GM21528 (cell line): ENCODE results near the gene UMAD1.
"Not testable (repeated sequence)": the region's sequence is repeated elsewhere in the genome, so short reads cannot be mapped to it uniquely, and the experiment has no call there.

Experiments used
- ATAC-seq: cut with Tn5 transposase; IDR thresholded peaks from one replicate; pipeline ENCODE4 v1.9.1; 2021; ENCODE audit warnings: mild to moderate bottlenecking, moderate library complexity; ENCODE audit not compliant: unreplicated experiment, low FRiP score

Gene UMAD1

GRCh38 chr7:7792056-7792455 is 151.5 kb downstream of the UMAD1 start:
- ATAC-seq = no peak

GRCh38 chr7:7793249-7793648 is 152.7 kb downstream of the UMAD1 start:
- ATAC-seq = no peak

GRCh38 chr7:7793921-7794320 is 153.4 kb downstream of the UMAD1 start:
- no peak for ATAC-seq

GRCh38 chr7:7795203-7795602 is 154.7 kb downstream of the UMAD1 start:
- ATAC-seq = no peak

DNA sequence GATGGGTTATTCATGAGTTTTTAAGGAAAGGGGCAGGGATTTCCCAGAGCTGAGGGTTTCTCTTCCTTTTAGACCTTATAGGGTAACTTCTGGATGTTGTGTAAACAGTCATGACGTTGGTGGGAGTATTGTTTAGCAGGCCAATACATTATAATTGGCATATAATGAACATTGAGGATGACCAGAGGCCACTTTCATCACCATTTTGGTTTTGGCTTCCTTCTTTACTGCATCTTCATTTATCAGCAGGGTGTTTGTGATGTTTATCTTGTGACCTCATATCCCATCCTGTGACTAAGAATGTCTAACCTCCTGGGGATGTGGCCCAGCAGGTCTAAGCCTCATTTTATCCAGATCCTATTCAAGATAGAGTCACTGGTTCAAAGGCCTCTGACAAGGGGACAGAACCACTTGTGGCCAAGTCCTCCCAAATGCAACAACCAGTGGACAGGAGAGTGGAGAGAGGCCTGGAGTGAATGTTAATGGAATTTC is 155.1 kb downstream of the UMAD1 start:
- ATAC-seq = no peak

- ATAC-seq = no peak
These were observed 158.0 kb downstream of the UMAD1 start for GRCh38 chr7:7798510-7798909.

DNA sequence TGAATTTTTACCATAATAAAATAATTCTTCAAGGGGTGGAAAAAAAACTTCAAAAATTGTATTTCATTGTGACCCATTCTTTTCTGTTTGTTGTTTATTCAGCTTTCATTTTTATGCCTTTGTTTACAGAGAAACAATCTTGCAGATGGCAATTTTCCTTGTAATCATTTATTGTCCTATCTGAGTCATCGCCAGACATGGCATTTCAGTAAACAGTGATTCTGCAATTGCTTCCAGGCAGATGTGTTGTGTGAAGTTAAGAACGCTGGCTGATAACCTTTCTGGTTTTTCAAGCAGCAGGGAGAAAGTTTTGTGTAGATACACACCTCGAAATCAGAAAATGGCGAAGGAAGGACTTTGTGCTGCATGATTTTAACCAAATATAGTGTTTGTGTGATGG is 158.6 kb downstream of the UMAD1 start:
- no peak for ATAC-seq

DNA sequence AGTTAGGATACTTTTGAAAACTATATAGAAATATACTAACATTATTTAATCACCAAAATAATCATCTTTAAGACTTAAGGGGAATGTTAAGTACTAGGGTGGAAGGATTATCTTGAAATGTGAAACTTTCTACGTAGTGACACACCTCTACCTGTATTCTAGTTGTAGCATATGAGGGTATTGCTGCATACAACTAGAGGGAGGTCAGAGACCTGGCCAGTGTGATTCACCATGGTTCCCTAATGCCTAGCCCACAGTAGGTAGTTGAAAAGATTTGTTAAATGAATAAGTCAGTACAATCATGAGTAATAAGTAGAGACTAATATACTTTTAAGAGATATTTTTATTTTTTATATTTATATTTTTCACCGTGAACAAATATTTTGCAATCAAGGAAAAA is 162.0 kb downstream of the UMAD1 start:
- ATAC-seq = no peak

DNA sequence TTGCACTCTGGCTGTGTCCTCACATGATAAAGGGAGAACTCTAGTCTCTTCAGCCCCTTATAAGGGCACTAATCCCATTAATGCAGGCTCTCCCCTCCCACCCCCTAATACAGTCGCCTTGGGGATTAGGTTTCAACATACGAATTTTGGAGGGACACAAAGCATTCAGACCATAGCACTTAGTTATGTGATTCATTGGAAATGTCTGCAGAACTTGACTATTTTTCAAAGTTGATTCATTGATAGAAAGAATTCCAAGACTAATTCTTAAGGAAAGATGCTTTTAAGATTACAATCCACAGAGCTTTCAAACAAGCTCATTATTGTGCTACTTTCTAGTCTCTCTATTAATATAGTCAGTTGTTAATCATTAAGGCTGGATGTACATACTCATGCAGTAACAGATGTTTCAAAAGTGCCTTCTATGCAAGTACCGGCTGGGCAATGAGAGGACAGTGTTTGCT is 163.2 kb downstream of the UMAD1 start:
- no peak for ATAC-seq

- not testable (repeated sequence) for ATAC-seq
These were observed 164.3 kb downstream of the UMAD1 start for GRCh38 chr7:7804822-7805221.

- no peak for ATAC-seq
These were observed 165.1 kb downstream of the UMAD1 start for GRCh38 chr7:7805511-7806153.

- ATAC-seq = no peak
These were observed 167.6 kb downstream of the UMAD1 start for GRCh38 chr7:7808156-7808555.

DNA sequence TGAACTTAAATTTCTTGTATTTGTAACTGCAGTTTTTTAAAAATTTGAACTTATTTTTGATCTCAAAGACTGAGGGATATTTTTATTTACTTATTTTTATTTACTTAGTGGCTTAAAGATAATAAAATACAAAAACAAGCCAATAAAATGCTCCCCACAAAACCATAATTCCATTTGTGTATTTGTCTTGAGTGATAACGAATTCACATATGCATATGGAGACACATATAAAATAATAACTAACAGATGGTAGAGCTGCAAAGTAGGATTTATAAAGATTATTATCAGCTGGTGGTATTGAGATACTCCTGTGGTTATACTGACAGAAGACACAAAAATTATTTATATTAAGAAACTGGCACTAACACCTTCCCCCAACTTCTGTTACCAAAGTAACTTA is 168.1 kb downstream of the UMAD1 start:
- ATAC-seq = no peak

DNA sequence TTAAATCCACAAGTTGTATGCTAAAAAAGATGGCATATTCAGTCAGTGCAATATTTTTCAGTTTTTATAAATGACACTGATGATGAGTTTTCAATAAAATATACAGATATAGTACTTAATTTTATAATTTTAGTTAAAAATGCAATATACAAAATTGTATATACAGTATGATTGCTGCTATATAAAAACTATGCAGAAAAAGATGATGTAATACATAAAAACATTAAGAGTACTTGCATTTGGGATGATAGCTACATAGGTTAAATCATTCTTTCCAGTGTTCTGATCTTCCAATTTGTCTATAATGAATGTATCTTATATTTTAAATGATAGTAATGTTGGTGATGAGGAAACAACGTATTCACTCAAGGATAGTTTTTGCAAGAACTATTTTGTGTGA is 169.8 kb downstream of the UMAD1 start:
- no peak for ATAC-seq

GRCh38 chr7:7810826-7811225 is 170.3 kb downstream of the UMAD1 start:
- ATAC-seq = no peak

DNA sequence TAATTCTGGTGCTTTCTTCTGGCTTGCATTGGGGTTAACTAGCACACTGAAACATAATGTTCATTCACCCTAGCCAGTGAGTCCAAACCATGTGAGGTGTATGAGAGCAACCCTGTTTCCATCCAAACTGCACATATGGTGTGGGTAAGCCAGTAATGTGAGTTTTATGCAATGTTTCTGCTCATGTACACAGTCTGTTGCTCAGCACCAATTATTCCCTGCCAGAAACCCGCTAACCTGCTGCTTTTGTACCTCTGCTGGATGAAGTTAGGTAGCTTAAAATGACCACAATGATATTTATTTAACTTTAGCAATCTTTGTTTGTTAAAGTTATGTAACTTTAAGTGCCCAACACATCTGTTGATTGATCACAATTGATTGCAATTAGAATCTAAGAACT is 171.6 kb downstream of the UMAD1 start:
- no peak for ATAC-seq

DNA sequence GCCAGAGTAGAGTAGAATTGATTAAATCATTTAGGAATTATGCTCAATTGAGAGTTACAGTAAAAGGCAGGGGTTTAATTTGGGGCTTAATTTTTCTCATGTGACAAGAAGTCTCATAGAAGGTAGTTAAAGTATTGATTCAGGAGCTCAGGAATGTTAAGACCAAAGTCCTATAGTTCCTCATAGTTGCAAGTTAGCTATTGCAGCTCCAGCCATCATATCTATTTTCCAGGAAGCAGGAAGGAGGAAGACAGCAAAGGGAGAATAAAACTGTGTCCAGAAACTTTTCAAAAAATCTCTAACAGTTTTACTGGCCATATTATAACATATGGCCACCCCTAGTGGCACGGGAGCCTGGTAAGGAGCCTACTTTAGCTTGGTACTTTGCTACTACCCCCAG is 174.8 kb downstream of the UMAD1 start:
- no peak for ATAC-seq

- ATAC-seq = peak; percentile 69
These were observed 175.5 kb downstream of the UMAD1 start for GRCh38 chr7:7816084-7816483.

DNA sequence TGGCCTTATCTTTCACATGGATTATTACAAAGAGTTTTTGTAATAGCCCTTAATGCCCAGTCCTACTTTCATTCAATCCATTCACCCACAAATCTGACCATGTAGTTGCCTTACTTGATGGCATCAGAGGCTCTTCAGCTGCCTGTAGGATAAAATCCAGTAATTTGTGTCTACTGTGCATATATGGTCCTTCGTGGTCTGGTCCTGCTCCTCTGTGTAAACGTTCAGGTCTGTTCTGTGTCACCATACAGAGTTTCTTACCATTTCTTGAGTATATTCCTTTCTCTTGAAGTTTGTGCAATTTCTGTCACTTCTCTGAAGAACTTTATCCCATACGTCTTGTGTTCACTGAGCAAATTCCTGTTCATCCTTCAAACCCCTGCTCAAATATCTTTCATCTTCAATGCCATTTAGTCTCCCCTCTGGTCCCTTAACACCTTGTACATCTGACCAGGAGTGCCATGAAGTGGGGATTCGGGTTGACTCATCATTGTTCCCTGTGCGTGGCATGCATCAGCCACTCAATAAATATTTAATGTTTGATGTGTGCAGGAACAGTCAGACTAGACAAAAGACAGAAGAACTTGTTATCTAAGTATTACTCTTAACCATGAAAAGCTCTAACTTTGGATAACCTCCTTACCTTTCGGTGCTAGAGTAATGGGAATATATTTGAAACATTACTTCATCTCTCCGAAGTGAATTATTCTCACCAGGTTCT is 176.4 kb downstream of the UMAD1 start:
- ATAC-seq = no peak

DNA sequence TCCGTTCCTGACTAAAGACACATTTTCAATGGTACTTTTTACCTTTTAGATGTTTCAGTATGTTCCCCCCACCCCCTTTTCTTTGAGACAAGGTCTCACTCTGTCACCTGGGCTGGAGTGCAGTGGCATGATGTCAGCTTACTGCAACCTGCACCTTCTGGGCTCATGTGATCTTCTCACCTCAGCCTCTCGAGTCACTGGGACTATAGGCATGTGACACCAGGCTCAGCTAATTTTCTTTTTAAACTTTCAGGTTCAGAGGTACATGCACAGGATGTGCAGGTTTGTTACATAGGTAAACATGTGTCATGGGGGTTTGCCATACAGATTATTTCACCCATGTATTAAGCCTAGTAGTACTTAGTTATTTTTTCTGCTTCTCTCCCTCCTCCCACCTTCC is 177.2 kb downstream of the UMAD1 start:
- ATAC-seq = no peak

DNA sequence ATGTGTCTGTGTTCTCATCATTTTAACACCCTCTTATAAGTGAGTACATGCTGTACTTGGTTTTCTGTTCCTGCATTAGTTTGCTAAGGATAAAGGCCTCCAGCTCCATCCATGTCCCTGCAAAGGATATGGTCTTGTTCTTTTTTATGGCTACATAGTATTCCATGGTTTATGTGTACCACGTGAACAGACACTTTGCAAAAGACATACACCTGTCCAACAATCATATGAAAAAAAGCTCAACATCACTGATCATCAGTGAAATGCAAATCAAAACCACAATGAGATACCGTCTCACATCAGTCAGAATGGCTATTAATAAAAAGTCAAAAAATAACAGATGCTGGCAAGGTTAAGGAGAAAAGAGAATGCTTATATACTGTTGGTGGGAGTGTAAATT is 177.6 kb downstream of the UMAD1 start:
- ATAC-seq = not testable (repeated sequence)
